ENCODE results near the gene RALGPS1. TPM values are rescaled to one million over a fixed set of nuclear protein-coding genes. Genes with fewer than 3 reads are reported as not detected.

Gene RALGPS1
- total RNA-seq, 2 experiments from 2014 or later: 14.1 to 14.4 TPM

DNA sequence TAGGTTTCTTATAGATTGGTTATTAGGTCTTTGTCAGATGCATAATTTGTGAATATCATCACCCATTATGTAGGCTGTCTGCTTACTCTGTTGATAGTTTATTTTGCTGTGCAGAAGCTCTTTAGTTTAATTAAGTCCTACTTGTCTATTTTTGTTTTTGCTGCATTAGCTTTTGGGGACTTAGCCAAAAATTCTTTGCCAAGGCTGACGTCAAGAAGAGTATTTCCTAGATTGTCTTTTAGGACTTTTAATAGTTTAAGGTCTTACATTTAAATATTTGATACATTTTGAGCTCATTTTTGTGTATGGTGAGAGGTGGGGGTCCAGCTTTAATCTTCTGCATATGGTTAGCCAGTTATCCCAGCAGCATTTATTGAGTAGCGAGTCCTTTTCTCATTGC is 232.7 kb downstream of the RALGPS1 start:
- Histone ChIP-seq H4K20me1 (ENCODE audit: insufficient read depth, low read length) (no peaks in the 10 kb centered on the region), H3K36me3 (ENCODE audit: insufficient read depth, low read length) (no peaks in the 10 kb centered on the region), H3K27ac (ENCODE audit: low read depth, low read length, poor library complexity, severe bottlenecking) (no peak overlapping the region), H3K4me3 (ENCODE audit: low read depth, low read length, poor library complexity, severe bottlenecking) (no peak overlapping the region), H3K9me2 (ENCODE audit: insufficient read depth, low read length) (no peaks in the 10 kb centered on the region), H3K4me1 (ENCODE audit: insufficient read depth, low read length, poor library complexity, severe bottlenecking) (no peaks in the 10 kb centered on the region), H3K4me2 (ENCODE audit: low read length) (no peak overlapping the region), H2AFZ (ENCODE audit: low read length) (no peak overlapping the region), H3K79me2 (ENCODE audit: insufficient read depth, low read depth, low read length) (no peaks in the 10 kb centered on the region), H3K9me3 (ENCODE audit: low read length) (no peaks in the 10 kb centered on the region)
- DNase-seq (ENCODE audit: low spot score): no peak
- ChIA-PET CTCF (ENCODE audit: unreplicated experiment) (no interaction called here), POLR2A (interaction anchor here (0.7 kb wide), 1 partner anchor 19 kb away, joined by 4 read pairs; no protein-coding TSS in a partner anchor)
- TF ChIP-seq, protein P1, sequence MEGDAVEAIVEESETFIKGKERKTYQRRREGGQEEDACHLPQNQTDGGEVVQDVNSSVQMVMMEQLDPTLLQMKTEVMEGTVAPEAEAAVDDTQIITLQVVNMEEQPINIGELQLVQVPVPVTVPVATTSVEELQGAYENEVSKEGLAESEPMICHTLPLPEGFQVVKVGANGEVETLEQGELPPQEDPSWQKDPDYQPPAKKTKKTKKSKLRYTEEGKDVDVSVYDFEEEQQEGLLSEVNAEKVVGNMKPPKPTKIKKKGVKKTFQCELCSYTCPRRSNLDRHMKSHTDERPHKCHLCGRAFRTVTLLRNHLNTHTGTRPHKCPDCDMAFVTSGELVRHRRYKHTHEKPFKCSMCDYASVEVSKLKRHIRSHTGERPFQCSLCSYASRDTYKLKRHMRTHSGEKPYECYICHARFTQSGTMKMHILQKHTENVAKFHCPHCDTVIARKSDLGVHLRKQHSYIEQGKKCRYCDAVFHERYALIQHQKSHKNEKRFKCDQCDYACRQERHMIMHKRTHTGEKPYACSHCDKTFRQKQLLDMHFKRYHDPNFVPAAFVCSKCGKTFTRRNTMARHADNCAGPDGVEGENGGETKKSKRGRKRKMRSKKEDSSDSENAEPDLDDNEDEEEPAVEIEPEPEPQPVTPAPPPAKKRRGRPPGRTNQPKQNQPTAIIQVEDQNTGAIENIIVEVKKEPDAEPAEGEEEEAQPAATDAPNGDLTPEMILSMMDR (conservative IDR thresholded peaks at IDR 0.05; ENCODE audit: low read length): no peak
- TF ChIP-seq EZH2phosphoT487 (IDR thresholded peaks at IDR 0.05; ENCODE audit: borderline replicate concordance, low read depth, low read length): no peak
- intact Hi-C loops (cut with micrococcal nuclease; ENCODE audit: unreplicated experiment): no loop called here
- no TSS peak for BruUV-seq (replicated peaks)

DNA sequence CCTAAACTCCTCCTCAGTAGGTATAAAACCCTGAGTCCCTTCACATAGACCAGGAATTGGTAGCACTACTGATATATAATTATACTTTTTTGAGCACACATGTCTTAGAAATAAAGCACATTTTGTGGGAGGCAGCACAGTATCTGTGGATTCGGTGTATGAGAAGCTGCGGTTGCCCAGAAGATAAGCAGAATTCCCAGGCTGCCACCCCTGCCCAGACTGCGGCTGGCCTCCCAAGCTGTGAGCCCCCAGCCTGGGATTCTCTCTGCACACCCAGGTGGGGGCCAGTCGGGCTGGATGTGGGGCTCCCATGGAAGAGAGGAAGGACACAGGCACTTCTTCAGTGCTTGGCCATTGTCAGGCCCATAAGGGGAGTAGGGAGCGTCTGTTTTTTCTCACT is 233.4 kb downstream of the RALGPS1 start:
- no TSS peak for BruUV-seq (replicated peaks)
- Histone ChIP-seq H2AFZ (ENCODE audit: low read length) (no peak overlapping the region), H3K4me2 (ENCODE audit: low read length) (no peak overlapping the region), H3K9me2 (ENCODE audit: insufficient read depth, low read length) (no peaks in the 10 kb centered on the region), H3K27ac (ENCODE audit: low read depth, low read length, poor library complexity, severe bottlenecking) (no peak overlapping the region), H3K4me1 (ENCODE audit: insufficient read depth, low read length, poor library complexity, severe bottlenecking) (peaks cover under 1% of the 10 kb centered on the region), H3K4me3 (ENCODE audit: low read depth, low read length, poor library complexity, severe bottlenecking) (no peak overlapping the region), H3K36me3 (ENCODE audit: insufficient read depth, low read length) (no peaks in the 10 kb centered on the region), H3K9me3 (ENCODE audit: low read length) (no peaks in the 10 kb centered on the region), H3K79me2 (ENCODE audit: insufficient read depth, low read depth, low read length) (no peaks in the 10 kb centered on the region), H4K20me1 (ENCODE audit: insufficient read depth, low read length) (no peaks in the 10 kb centered on the region)
- ChIA-PET POLR2A (no interaction called here), CTCF (ENCODE audit: unreplicated experiment) (no interaction called here)
- no peak for DNase-seq (ENCODE audit: low spot score)
- TF ChIP-seq, protein P1 (conservative IDR thresholded peaks at IDR 0.05; ENCODE audit: low read length): no peak
- TF ChIP-seq EZH2phosphoT487 (IDR thresholded peaks at IDR 0.05; ENCODE audit: borderline replicate concordance, low read depth, low read length): no peak
- intact Hi-C loops (cut with micrococcal nuclease; ENCODE audit: unreplicated experiment): no loop called here

GRCh38 chr9:127149010-127149409 is 234.4 kb downstream of the RALGPS1 start:
- BruUV-seq (replicated peaks): no TSS peak
- H3K9me2 ChIP-seq (ENCODE audit: insufficient read depth, low read length): no peaks in the 10 kb centered on the region
- no peak overlapping the region for H3K4me3 ChIP-seq (ENCODE audit: low read depth, low read length, poor library complexity, severe bottlenecking)
- no peak overlapping the region for H2AFZ ChIP-seq (ENCODE audit: low read length)
- POLR2A ChIA-PET: no interaction called here
- no peaks in the 10 kb centered on the region for H4K20me1 ChIP-seq (ENCODE audit: insufficient read depth, low read length)
- no peaks in the 10 kb centered on the region for H3K36me3 ChIP-seq (ENCODE audit: insufficient read depth, low read length)
- DNase-seq (ENCODE audit: low spot score): no peak
- H3K79me2 ChIP-seq (ENCODE audit: insufficient read depth, low read depth, low read length): no peaks in the 10 kb centered on the region
- no peak overlapping the region for H3K27ac ChIP-seq (ENCODE audit: low read depth, low read length, poor library complexity, severe bottlenecking)
- intact Hi-C loops (cut with micrococcal nuclease; ENCODE audit: unreplicated experiment): no loop called here
- CTCF ChIA-PET (ENCODE audit: unreplicated experiment): no interaction called here
- no peaks in the 10 kb centered on the region for H3K9me3 ChIP-seq (ENCODE audit: low read length)
- no peak for TF ChIP-seq EZH2phosphoT487 (IDR thresholded peaks at IDR 0.05; ENCODE audit: borderline replicate concordance, low read depth, low read length)
- TF ChIP-seq, protein P1 (conservative IDR thresholded peaks at IDR 0.05; ENCODE audit: low read length): no peak
- no peak overlapping the region for H3K4me2 ChIP-seq (ENCODE audit: low read length)
- H3K4me1 ChIP-seq (ENCODE audit: insufficient read depth, low read length, poor library complexity, severe bottlenecking): peaks cover 10% of the 10 kb centered on the region

All from OCI-LY7 (cell line).